Osteoblast (primary cell): ENCODE results near the gene PAX5. TPM values are rescaled to one million over a fixed set of nuclear protein-coding genes. Genes with fewer than 3 reads are reported as not detected.

ENCODE experiments used
- DNase-seq: peaks from one replicate; pipeline ENCODE4 v3.0.0; 2011; ENCODE audit warnings: low spot score, mixed read lengths; ENCODE audit not compliant: insufficient read length; ENCODE audit errors: missing footprints
- H2AFZ ChIP-seq: 2 replicates; pipeline ENCODE4 v1.6.0; 2011; ENCODE audit warnings: mild to moderate bottlenecking, low read length
- H3K27ac ChIP-seq: 2 replicates; pipeline ENCODE4 v1.5.1; 2011; ENCODE audit warnings: mild to moderate bottlenecking, low read depth, low read length, moderate library complexity
- H3K27me3 ChIP-seq: 2 replicates; pipeline ENCODE4 v1.6.0; 2012; ENCODE audit warnings: mild to moderate bottlenecking, control low read depth, inconsistent platforms, low read length, moderate library complexity; ENCODE audit not compliant: insufficient read depth
- H3K36me3 ChIP-seq: 2 replicates; pipeline ENCODE4 v1.5.1; 2011; ENCODE audit warnings: mild to moderate bottlenecking, low read length, control low read depth, moderate library complexity; ENCODE audit not compliant: insufficient read depth
- H3K4me1 ChIP-seq: 2 replicates; pipeline ENCODE4 v1.5.1; 2011; ENCODE audit warnings: mild to moderate bottlenecking, low read length, control low read depth, moderate library complexity; ENCODE audit not compliant: insufficient read depth
- H3K4me2 ChIP-seq: 2 replicates; pipeline ENCODE4 v1.6.0; 2011; ENCODE audit warnings: mild to moderate bottlenecking, low read length; ENCODE audit not compliant: insufficient read depth
- H3K4me3 ChIP-seq: fragments of 200-600 bp; sonication (generic); 3 replicates; pipeline ENCODE4 v1.5.1; 2012; ENCODE audit warnings: mild to moderate bottlenecking, low read length, inconsistent platforms; ENCODE audit not compliant: insufficient read depth
- H3K79me2 ChIP-seq: 2 replicates; pipeline ENCODE4 v1.6.0; 2012; ENCODE audit warnings: mild to moderate bottlenecking, low read length, control low read depth, inconsistent platforms; ENCODE audit not compliant: insufficient read depth
- H3K9me3 ChIP-seq: 2 replicates; pipeline ENCODE4 v1.5.1; 2011; ENCODE audit warnings: low read depth, low read length, control low read depth
- H4K20me1 ChIP-seq: 2 replicates; pipeline ENCODE4 v1.6.0; 2012; ENCODE audit warnings: mild to moderate bottlenecking, low read length, control low read depth; ENCODE audit not compliant: insufficient read depth
- total RNA-seq: library from RNA; depleted of rRNA; stranded (reverse); fragments of >200 nt; gene quantifications from 2 replicates; pipeline ENCODE4 v1.2.3, GENCODE V29; 2012
- TF ChIP-seq, protein P1 (sequence below): IDR thresholded peaks from 2 replicates; pipeline ENCODE4 v1.5.1; 2011; ENCODE audit warnings: mild to moderate bottlenecking, low read depth, low read length, moderate library complexity; ENCODE audit errors: extremely low read depth

PAX5 gene
- total RNA-seq, 1 donor, result not detected

DNA sequence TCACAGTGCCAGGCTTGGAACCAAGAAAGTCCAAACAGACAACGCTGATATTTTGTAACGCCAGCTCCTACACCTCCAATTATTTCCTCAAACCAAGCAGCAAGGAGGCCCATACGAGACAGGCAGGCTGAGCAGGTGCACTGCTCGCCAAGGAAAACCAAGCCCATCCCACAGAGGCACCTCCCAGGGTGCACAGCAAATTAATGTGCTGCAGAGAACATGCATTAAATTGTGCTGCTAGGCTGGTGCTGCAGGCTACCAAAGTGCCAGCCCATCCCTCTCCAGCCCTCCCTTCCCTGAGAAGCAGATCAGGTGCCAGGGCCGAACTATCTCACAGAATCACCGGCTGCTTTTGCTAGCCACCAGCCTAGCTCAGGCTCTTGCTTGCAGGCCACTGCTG lies 137.8 kb downstream of the PAX5 start:
- Histone ChIP-seq H4K20me1 (no peaks in the 10 kb centered on the region), H3K9me3 (no peaks in the 10 kb centered on the region), H3K4me1 (no peaks in the 10 kb centered on the region), H3K36me3 (no peaks in the 10 kb centered on the region), H2AFZ (no peak overlapping the region), H3K4me2 (no peak overlapping the region), H3K27ac (no peak overlapping the region), H3K27me3 (peaks cover 79% of the 10 kb centered on the region), H3K79me2 (no peaks in the 10 kb centered on the region), H3K4me3 (no peak overlapping the region)
- TF ChIP-seq, protein P1, sequence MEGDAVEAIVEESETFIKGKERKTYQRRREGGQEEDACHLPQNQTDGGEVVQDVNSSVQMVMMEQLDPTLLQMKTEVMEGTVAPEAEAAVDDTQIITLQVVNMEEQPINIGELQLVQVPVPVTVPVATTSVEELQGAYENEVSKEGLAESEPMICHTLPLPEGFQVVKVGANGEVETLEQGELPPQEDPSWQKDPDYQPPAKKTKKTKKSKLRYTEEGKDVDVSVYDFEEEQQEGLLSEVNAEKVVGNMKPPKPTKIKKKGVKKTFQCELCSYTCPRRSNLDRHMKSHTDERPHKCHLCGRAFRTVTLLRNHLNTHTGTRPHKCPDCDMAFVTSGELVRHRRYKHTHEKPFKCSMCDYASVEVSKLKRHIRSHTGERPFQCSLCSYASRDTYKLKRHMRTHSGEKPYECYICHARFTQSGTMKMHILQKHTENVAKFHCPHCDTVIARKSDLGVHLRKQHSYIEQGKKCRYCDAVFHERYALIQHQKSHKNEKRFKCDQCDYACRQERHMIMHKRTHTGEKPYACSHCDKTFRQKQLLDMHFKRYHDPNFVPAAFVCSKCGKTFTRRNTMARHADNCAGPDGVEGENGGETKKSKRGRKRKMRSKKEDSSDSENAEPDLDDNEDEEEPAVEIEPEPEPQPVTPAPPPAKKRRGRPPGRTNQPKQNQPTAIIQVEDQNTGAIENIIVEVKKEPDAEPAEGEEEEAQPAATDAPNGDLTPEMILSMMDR, result no peak
- DNase-seq, result no peak

DNA sequence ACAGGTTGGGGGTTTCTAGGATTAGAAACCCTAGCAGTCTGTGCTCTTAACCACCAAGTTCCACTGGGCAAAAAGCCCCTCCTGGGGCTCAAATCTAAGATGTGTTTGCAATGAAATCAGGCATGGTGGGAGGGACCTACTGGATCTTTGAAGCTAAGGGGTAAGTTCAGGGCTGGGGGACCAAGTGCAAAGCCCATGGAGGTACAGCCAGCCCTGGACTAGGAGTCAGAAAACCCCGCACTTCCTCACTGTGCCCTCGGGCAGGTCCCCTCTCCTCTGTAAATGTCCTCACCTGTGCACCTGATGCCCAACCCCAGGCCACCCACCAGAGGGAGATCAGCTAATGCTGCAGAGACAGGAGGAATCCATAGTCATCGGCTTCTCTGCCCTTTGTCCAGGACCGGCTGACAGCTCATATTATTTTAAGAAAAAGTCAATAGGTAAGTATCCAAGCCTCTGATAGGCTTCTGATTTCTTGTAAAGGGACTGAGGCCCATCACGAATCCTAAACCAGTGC lies 138.3 kb downstream of the PAX5 start:
- TF ChIP-seq, protein P1, result no peak
- H3K27me3 ChIP-seq, result peaks cover 82% of the 10 kb centered on the region
- no peak overlapping the region for H3K27ac ChIP-seq

DNA sequence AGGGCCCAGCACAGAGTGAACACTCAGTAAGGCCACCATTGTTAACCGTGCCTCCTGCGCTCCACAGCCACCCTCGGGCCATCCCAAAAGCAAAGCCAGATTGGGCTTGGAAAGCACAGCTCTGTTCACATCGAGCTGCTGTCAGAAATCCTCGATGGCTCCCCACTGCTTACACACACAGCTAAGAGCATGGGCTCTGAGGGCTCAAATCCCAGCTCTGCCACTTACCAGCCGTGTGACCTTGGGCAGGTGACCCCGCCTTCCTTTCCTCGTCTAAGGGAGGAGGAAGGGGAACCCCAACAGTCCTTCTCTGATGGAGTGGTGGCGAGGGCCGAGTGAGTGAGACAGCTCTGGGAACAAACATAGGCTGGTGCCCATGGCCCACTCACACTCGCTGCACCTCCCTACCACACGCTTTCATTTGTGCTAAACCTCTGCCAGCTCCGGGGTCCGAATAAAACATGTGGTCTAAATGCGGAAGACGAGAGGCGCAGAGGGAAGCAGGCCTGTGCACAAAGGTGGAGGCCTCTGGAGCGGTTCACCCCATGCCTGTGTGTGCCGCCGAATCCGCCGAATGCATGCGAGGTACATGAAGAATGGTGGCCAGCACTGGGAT lies 139.3 kb downstream of the PAX5 start:
- Histone ChIP-seq H2AFZ (no peak overlapping the region), H3K36me3 (no peaks in the 10 kb centered on the region), H3K4me2 (no peak overlapping the region), H3K27me3 (peaks cover 84% of the 10 kb centered on the region), H3K79me2 (no peaks in the 10 kb centered on the region), H3K4me3 (no peak overlapping the region), H4K20me1 (no peaks in the 10 kb centered on the region), H3K4me1 (no peaks in the 10 kb centered on the region), H3K27ac (no peak overlapping the region), H3K9me3 (no peaks in the 10 kb centered on the region)
- no peak for DNase-seq
- TF ChIP-seq, protein P1, result no peak

More for the DNA sequence above, 138.3 kb downstream of the PAX5 start:
- Histone ChIP-seq H3K9me3 (no peaks in the 10 kb centered on the region), H2AFZ (no peak overlapping the region), H3K4me1 (no peaks in the 10 kb centered on the region), H4K20me1 (no peaks in the 10 kb centered on the region), H3K4me2 (no peak overlapping the region), H3K79me2 (no peaks in the 10 kb centered on the region), H3K36me3 (no peaks in the 10 kb centered on the region), H3K4me3 (no peak overlapping the region)
- no peak for DNase-seq

DNA sequence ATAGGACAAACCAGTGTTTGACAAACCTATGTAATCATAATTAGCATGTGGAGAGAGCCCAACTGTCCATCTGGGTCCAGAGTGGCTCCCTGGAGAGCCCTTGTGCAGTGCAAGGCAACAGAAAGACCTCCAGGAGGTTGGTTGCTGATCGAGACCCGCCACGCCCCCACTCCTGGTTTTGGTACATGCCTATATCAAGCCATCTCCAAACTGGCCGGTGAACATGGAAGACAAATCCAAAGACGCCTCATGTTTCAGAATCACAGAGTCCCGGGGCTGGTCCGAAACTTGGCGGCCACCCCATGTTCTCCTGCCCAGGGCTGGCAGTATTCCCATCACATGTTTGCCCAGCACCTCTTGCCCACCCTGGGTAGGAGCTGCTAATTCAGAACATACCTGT lies 140.2 kb downstream of the PAX5 start:
- H4K20me1 ChIP-seq, result no peaks in the 10 kb centered on the region
- peaks cover 81% of the 10 kb centered on the region for H3K27me3 ChIP-seq
- no peak overlapping the region for H3K27ac ChIP-seq
- H3K4me1 ChIP-seq, result no peaks in the 10 kb centered on the region
- no peaks in the 10 kb centered on the region for H3K36me3 ChIP-seq
- H3K79me2 ChIP-seq, result no peaks in the 10 kb centered on the region
- TF ChIP-seq, protein P1, result no peak
- H2AFZ ChIP-seq, result no peak overlapping the region
- H3K4me2 ChIP-seq, result no peak overlapping the region
- no peak for DNase-seq
- no peaks in the 10 kb centered on the region for H3K9me3 ChIP-seq
- no peak overlapping the region for H3K4me3 ChIP-seq
